Measurements from ENCODE around the gene CREB3L4. TPM values are rescaled to one million over a fixed set of nuclear protein-coding genes. Genes with fewer than 3 reads are reported as not detected.

CREB3L4 gene
- total and polyA plus RNA-seq, 4 donors = 4.4 to 10.3 (median 8.8) TPM

GRCh38 chr1:153968000-153968363, 280 bp downstream of the CREB3L4 start:
- Histone ChIP-seq H3K36me3 (ENCODE audit: control insufficient read depth in 4 of 4, insufficient read depth in 3 of 4, low read depth in 1 of 4, low read length in 3 of 4) (no peaks in the 10 kb centered on the region), H3K4me3 (ENCODE audit: low read depth in 1 of 3, low read length in 3 of 3) (peak overlapping the region; percentile 61 to 98 (median 83)), H3K9ac (ENCODE audit: low read depth in 1 of 2, low read length in 2 of 2) (peak overlapping the region; percentile 88 to 94), H3K4me1 (ENCODE audit: control insufficient read depth in 4 of 4, insufficient read depth in 4 of 4, low read length in 3 of 4) (peaks cover 5 to 36% (median 21%) of the 10 kb centered on the region in 4 donors), H3K9me3 (ENCODE audit: control insufficient read depth in 4 of 4, low read length in 3 of 4) (no peaks in the 10 kb centered on the region), H3K27me3 (ENCODE audit: control insufficient read depth in 4 of 4, insufficient read depth in 4 of 4, low read length in 3 of 4) (no peaks in the 10 kb centered on the region), H3K27ac (ENCODE audit: low read depth in 1 of 2, low read length in 2 of 2) (peak overlapping the region; percentile 96)
- WGBS = 1% methylated on average over 8 of the region's 8 CpGs
- TF ChIP-seq, protein P1, sequence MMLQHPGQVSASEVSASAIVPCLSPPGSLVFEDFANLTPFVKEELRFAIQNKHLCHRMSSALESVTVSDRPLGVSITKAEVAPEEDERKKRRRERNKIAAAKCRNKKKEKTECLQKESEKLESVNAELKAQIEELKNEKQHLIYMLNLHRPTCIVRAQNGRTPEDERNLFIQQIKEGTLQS (IDR thresholded peaks at IDR 0.05) = no peak
- TF ChIP-seq TAF1 (conservative IDR thresholded peaks at IDR 0.05) (no peak), FOXA1 (IDR thresholded peaks at IDR 0.05) (no peak), HNF4A (conservative IDR thresholded peaks at IDR 0.05) (no peak), GABPA (IDR thresholded peaks at IDR 0.05 in 1 of 2, conservative IDR thresholded peaks at IDR 0.05 in 1 of 2) (no peak), RAD21 (IDR thresholded peaks at IDR 0.05) (no peak), CTCF (IDR thresholded peaks at IDR 0.05; ENCODE audit: low read depth, low read length, missing input control) (no peak), MAX (IDR thresholded peaks at IDR 0.05) (no peak), NR2F2 (IDR thresholded peaks at IDR 0.05) (no peak)
- DNase-seq (ENCODE audit: low spot score) = no peak

- peak overlapping the region in 1 of 2 donors; percentile 96 for H3K27ac ChIP-seq (ENCODE audit: low read depth in 1 of 2, low read length in 2 of 2)
- peaks cover 5 to 36% (median 21%) of the 10 kb centered on the region in 4 donors for H3K4me1 ChIP-seq (ENCODE audit: control insufficient read depth in 4 of 4, insufficient read depth in 4 of 4, low read length in 3 of 4)
These were observed 706 bp downstream of the CREB3L4 start for GRCh38 chr1:153968408-153968807.

More at GRCh38 chr1:153968408-153968807, 706 bp downstream of the CREB3L4 start:
- Histone ChIP-seq H3K9ac (ENCODE audit: low read depth in 1 of 2, low read length in 2 of 2) (peak overlapping the region in 1 of 2 donors; percentile 88), H3K27me3 (ENCODE audit: control insufficient read depth in 4 of 4, insufficient read depth in 4 of 4, low read length in 3 of 4) (no peaks in the 10 kb centered on the region), H3K9me3 (ENCODE audit: control insufficient read depth in 4 of 4, low read length in 3 of 4) (no peaks in the 10 kb centered on the region), H3K36me3 (ENCODE audit: control insufficient read depth in 4 of 4, insufficient read depth in 3 of 4, low read depth in 1 of 4, low read length in 3 of 4) (peaks cover 0 to 2% (median under 1%) of the 10 kb centered on the region in 4 donors), H3K4me3 (ENCODE audit: low read depth in 1 of 3, low read length in 3 of 3) (peak overlapping the region in 2 of 3 donors; percentile 61 to 83)
- peak; percentile 44 for DNase-seq (ENCODE audit: low spot score)
- 29% methylated on average over 13 of the region's 13 CpGs for WGBS
- no peak for TF ChIP-seq RAD21 (IDR thresholded peaks at IDR 0.05)
- TF ChIP-seq MAX (IDR thresholded peaks at IDR 0.05) = no peak
- TF ChIP-seq, protein P2, sequence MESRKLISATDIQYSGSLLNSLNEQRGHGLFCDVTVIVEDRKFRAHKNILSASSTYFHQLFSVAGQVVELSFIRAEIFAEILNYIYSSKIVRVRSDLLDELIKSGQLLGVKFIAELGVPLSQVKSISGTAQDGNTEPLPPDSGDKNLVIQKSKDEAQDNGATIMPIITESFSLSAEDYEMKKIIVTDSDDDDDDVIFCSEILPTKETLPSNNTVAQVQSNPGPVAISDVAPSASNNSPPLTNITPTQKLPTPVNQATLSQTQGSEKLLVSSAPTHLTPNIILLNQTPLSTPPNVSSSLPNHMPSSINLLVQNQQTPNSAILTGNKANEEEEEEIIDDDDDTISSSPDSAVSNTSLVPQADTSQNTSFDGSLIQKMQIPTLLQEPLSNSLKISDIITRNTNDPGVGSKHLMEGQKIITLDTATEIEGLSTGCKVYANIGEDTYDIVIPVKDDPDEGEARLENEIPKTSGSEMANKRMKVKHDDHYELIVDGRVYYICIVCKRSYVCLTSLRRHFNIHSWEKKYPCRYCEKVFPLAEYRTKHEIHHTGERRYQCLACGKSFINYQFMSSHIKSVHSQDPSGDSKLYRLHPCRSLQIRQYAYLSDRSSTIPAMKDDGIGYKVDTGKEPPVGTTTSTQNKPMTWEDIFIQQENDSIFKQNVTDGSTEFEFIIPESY (IDR thresholded peaks at IDR 0.05) = no peak
- TF ChIP-seq NR2F2 (IDR thresholded peaks at IDR 0.05) = no peak
- TF ChIP-seq EGR1 (IDR thresholded peaks at IDR 0.05; ENCODE audit: low read depth in 2 of 2) = no peak
- no peak for TF ChIP-seq YY1 (IDR thresholded peaks at IDR 0.05)
- no peak for TF ChIP-seq TAF1 (conservative IDR thresholded peaks at IDR 0.05)
- no peak for TF ChIP-seq RXRA (IDR thresholded peaks at IDR 0.05)
- no peak for TF ChIP-seq CTCF (IDR thresholded peaks at IDR 0.05; ENCODE audit: low read depth, low read length, missing input control)
- TF ChIP-seq SP1 (IDR thresholded peaks at IDR 0.05) = no peak
- no peak for TF ChIP-seq FOXA1 (IDR thresholded peaks at IDR 0.05)
- no peak for TF ChIP-seq FOXA2 (IDR thresholded peaks at IDR 0.05)
- TF ChIP-seq HNF4G (IDR thresholded peaks at IDR 0.05) = no peak
- no peak for TF ChIP-seq JUND (IDR thresholded peaks at IDR 0.05)
- TF ChIP-seq GABPA (IDR thresholded peaks at IDR 0.05 in 1 of 2, conservative IDR thresholded peaks at IDR 0.05 in 1 of 2) = no peak
- TF ChIP-seq, protein P1 (IDR thresholded peaks at IDR 0.05) = no peak
